ENCODE results near the gene GAREM2.

- TF ChIP-seq POLR2A (IDR thresholded peaks at IDR 0.05), result no peak
- TF ChIP-seq, protein P1, sequence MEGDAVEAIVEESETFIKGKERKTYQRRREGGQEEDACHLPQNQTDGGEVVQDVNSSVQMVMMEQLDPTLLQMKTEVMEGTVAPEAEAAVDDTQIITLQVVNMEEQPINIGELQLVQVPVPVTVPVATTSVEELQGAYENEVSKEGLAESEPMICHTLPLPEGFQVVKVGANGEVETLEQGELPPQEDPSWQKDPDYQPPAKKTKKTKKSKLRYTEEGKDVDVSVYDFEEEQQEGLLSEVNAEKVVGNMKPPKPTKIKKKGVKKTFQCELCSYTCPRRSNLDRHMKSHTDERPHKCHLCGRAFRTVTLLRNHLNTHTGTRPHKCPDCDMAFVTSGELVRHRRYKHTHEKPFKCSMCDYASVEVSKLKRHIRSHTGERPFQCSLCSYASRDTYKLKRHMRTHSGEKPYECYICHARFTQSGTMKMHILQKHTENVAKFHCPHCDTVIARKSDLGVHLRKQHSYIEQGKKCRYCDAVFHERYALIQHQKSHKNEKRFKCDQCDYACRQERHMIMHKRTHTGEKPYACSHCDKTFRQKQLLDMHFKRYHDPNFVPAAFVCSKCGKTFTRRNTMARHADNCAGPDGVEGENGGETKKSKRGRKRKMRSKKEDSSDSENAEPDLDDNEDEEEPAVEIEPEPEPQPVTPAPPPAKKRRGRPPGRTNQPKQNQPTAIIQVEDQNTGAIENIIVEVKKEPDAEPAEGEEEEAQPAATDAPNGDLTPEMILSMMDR (IDR thresholded peaks at IDR 0.05 in 4 of 5, conservative IDR thresholded peaks at IDR 0.05 in 1 of 5), result no peak
Observed at GRCh38 chr2:26189123-26189522, 16.2 kb downstream of the GAREM2 start.

Data from gastrocnemius medialis (tissue), 4 donors.